Mesendoderm (in vitro differentiated cells): ENCODE measurements around the gene RCOR3.
"Not testable (repeated sequence)": the region's sequence is repeated elsewhere in the genome, so short reads cannot be mapped to it uniquely, and the experiment has no call there.

Experiments used
- DNase-seq: peaks from one replicate; pipeline ENCODE4 v3.0.0; 2013
- H2AK5ac ChIP-seq: 2 replicates; pipeline ENCODE4 v1.6.1; 2013; ENCODE audit warnings: low read length, inconsistent platforms
- H2BK120ac ChIP-seq: 2 replicates; pipeline ENCODE4 v1.6.1; 2013; ENCODE audit warnings: low read depth, mild to moderate bottlenecking, low read length, moderate library complexity, mixed read lengths
- H2BK15ac ChIP-seq: replicated peaks from 2 replicates; pipeline ENCODE4 v1.6.1; 2013; ENCODE audit warnings: low read depth, mild to moderate bottlenecking, moderate library complexity
- H2BK5ac ChIP-seq: 2 replicates; pipeline ENCODE4 v1.6.1; 2013; ENCODE audit warnings: low read length, inconsistent platforms
- H3K18ac ChIP-seq: 2 replicates; pipeline ENCODE4 v1.6.1; 2013; ENCODE audit warnings: mild to moderate bottlenecking, low read length, mixed read lengths
- H3K23ac ChIP-seq: one replicate; pipeline ENCODE4 v1.6.1; 2013; ENCODE audit warnings: low read length
- H3K27ac ChIP-seq: 2 replicates; pipeline ENCODE4 v1.5.1; 2013; ENCODE audit warnings: low read depth, mild to moderate bottlenecking, inconsistent platforms, low read length, moderate library complexity
- H3K27me3 ChIP-seq: 2 replicates; pipeline ENCODE4 v1.6.1; 2013; ENCODE audit warnings: low read length, control low read depth, mild to moderate bottlenecking, inconsistent platforms; ENCODE audit not compliant: insufficient read depth, poor library complexity
- H3K36me3 ChIP-seq: 2 replicates; pipeline ENCODE4 v1.6.1; 2013; ENCODE audit warnings: low read length, inconsistent platforms; ENCODE audit not compliant: control insufficient read depth, insufficient read depth
- H3K4ac ChIP-seq: one replicate; pipeline ENCODE4 v1.6.1; 2013; ENCODE audit warnings: low read depth, mild to moderate bottlenecking, low read length, moderate library complexity
- H3K4me1 ChIP-seq: 2 replicates; pipeline ENCODE4 v1.6.1; 2013; ENCODE audit warnings: low read depth, low read length, inconsistent platforms; ENCODE audit not compliant: control insufficient read depth
- H3K4me2 ChIP-seq: 2 replicates; pipeline ENCODE4 v1.6.1; 2013; ENCODE audit warnings: low read length
- H3K4me3 ChIP-seq: 2 replicates; pipeline ENCODE4 v1.5.1; 2013; ENCODE audit warnings: mild to moderate bottlenecking, low read length
- H3K56ac ChIP-seq: one replicate; pipeline ENCODE4 v1.6.1; 2013; ENCODE audit warnings: low read length
- H3K79me1 ChIP-seq: 2 replicates; pipeline ENCODE4 v1.6.1; 2013; ENCODE audit warnings: low read length, inconsistent platforms
- H3K79me2 ChIP-seq: 2 replicates; pipeline ENCODE4 v1.6.1; 2013; ENCODE audit warnings: mild to moderate bottlenecking, low read length; ENCODE audit not compliant: control insufficient read depth, insufficient read depth
- H3K9ac ChIP-seq: 2 replicates; pipeline ENCODE4 v1.6.1; 2013; ENCODE audit warnings: low read length, inconsistent platforms
- H4K5ac ChIP-seq: one replicate; pipeline ENCODE4 v1.6.1; 2013; ENCODE audit warnings: low read length
- H4K8ac ChIP-seq: one replicate; pipeline ENCODE4 v1.6.1; 2013; ENCODE audit warnings: low read depth, mild to moderate bottlenecking, control low read depth, low read length, moderate library complexity
- WGBS: extraction: QIAGEN DNeasy Blood & Tissue Kit; methylation state at CpG from one replicate; pipeline ENCODE4 v1.1.7; 2013; ENCODE audit warnings: low lambda C conversion rate, missing lambda C conversion rate; ENCODE audit not compliant: insufficient coverage; ENCODE audit errors: extremely low coverage; 5-methylcytosine and 5-hydroxymethylcytosine counted together

RCOR3 gene

DNA sequence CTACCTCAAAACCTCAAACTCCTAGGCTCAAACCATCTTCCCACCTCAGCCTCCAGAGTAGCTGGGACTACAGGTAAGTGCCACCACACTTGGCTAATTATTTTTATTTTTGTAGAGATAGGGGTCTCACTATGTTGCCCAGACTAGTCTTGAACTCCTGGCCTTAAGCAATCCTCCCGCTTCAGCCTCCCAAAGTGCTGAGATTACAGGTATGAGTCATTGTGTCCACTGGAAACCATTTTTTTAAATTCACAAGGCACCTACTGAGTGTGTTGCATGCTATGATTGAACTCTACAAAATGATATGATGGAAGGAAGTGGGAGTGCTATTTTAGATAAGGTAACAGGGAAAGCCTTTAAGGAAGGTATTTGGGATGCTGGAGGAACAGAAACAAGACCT, 41.8 kb upstream of the RCOR3 start:
- no peak overlapping the region for H3K4ac ChIP-seq

DNA sequence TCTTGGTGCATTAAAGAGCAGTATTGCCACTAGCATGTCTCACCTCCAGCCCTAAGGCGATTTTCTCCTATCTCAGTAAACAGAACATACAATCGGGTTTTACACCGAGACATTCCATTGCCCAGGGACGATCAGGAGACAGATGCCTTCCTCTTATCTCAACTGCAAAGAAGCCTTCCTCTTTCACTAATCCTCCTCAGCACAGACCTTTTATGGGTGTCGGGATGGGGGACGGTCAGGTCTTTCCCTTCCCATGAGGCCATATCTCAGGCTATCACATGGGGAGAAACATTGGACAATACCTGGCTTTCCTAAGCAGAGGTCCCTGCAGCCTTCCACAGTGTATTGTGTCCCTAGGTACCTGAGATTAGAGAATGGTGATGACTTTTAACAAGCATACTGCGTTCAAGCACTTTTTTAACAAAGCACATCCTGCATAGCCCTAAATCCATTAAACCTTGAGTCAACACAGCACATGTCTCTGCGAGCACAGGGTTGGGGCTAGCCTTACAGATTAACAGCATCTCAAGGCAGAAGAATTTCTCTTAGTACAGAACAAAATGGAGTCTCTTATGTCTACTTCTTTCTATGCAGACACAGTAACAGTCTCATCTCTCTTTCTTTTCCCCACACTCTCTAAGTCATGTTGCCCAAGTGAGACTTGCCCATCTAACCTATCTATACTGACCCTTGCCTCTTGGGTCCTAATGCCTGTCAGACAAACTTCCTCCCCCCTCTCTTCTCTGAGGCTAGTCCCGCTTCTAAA, 36.5 kb upstream of the RCOR3 start:
- not testable (repeated sequence) for H3K4me3 ChIP-seq, H2BK15ac ChIP-seq, H2BK120ac ChIP-seq, H3K36me3 ChIP-seq, H3K79me1 ChIP-seq, H4K5ac ChIP-seq, H3K4me1 ChIP-seq, H4K8ac ChIP-seq, H3K23ac ChIP-seq, H3K9ac ChIP-seq, H3K4me2 ChIP-seq, H2AK5ac ChIP-seq, H3K4ac ChIP-seq, H3K79me2 ChIP-seq, H3K27me3 ChIP-seq, H3K56ac ChIP-seq, H3K18ac ChIP-seq
- DNase-seq = peak; percentile 83
- H3K27ac ChIP-seq = peak overlapping the region; percentile 68
- peak overlapping the region; percentile 9 for H2BK5ac ChIP-seq
- no CpG with 5 or more reads among the region's 9 CpGs for WGBS

More for the DNA sequence above, 41.8 kb upstream of the RCOR3 start:
- H3K18ac ChIP-seq = no peak overlapping the region
- no peaks in the 10 kb centered on the region for H3K79me2 ChIP-seq
- no peak overlapping the region for H3K4me3 ChIP-seq
- no peak overlapping the region for H3K23ac ChIP-seq
- no peak overlapping the region for H2BK5ac ChIP-seq
- no peaks in the 10 kb centered on the region for H3K4me1 ChIP-seq
- H3K56ac ChIP-seq = no peak overlapping the region
- no peak overlapping the region for H2BK120ac ChIP-seq
- no peak overlapping the region for H3K4me2 ChIP-seq
- H2AK5ac ChIP-seq = no peak overlapping the region
- H3K9ac ChIP-seq = no peak overlapping the region
- H3K79me1 ChIP-seq = no peaks in the 10 kb centered on the region
- no peak overlapping the region for H3K27ac ChIP-seq
- no peak overlapping the region for H4K5ac ChIP-seq
- H3K36me3 ChIP-seq = no peaks in the 10 kb centered on the region
- DNase-seq = no peak
- H2BK15ac ChIP-seq = no peak overlapping the region
- no peak overlapping the region for H4K8ac ChIP-seq
- no peaks in the 10 kb centered on the region for H3K27me3 ChIP-seq
- no CpG with 5 or more reads among the region's 1 CpG for WGBS

DNA sequence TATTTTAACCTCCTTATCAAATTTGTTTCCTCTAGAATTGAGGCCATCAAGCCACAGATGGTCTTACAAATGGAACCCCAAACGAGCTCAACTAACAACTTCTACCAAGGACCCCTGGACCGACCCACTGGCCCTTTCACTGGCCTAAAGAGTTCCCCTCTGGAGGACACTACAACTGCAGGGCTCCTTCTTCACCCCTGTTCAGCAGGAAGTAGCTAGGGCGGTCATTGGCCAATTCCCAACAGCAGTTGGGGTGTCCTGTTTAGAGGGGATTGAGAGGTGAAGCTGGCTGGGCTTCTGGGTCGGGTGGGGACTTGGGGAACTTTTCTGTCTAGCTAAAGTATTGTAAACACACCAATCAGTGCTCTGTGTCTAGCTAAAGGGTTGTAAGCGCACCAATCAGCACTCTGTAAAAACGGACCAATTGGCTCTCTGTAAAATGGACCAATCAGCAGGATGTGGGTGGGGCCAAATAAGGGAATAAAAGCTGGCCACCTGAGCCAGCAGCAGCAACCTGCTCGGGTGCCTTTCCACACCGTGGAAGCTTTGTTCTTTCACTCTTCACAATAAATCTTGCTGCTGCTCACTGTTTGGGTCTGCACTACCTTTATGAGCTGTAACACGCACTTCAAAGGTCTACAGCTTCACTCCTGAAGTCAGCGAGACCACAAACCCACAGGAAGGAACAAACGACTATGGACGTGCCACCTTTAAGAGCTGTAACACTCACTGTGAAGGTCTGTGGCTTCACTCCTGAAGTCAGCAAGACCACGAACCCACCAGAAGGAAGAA, 30.4 kb upstream of the RCOR3 start:
- not testable (repeated sequence) for H3K27me3 ChIP-seq, H2AK5ac ChIP-seq, H3K27ac ChIP-seq, H3K4me1 ChIP-seq, H4K8ac ChIP-seq, H3K4me2 ChIP-seq, H2BK120ac ChIP-seq, H3K23ac ChIP-seq, H3K4ac ChIP-seq, H4K5ac ChIP-seq, H3K4me3 ChIP-seq, DNase-seq, H3K56ac ChIP-seq, H2BK5ac ChIP-seq, H3K79me2 ChIP-seq, H3K18ac ChIP-seq, H3K79me1 ChIP-seq, H2BK15ac ChIP-seq, H3K36me3 ChIP-seq, H3K9ac ChIP-seq
- no CpG with 5 or more reads among the region's 13 CpGs for WGBS

DNA sequence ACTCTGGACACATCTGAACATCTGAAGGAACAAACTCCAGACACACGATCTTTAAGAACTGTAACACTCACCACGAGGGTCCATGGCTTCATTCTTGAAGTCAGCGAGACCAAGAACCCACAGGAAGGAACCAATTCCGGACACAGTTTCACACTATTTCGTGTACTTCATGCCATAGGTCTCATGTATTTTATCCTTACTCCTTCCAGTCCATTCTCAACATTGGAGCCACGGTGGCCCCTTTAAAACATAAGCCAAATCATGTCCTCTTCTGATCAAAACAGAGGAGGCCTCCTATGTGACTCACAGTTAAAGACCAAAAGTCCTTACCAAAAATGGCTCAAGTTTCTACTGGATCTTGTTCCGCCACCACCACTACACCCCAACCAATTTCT, 29.8 kb upstream of the RCOR3 start:
- H4K8ac ChIP-seq = no peak overlapping the region
- H3K4me3 ChIP-seq = no peak overlapping the region
- no peak for DNase-seq
- no peak overlapping the region for H2BK5ac ChIP-seq
- no peaks in the 10 kb centered on the region for H3K27me3 ChIP-seq
- H2BK15ac ChIP-seq = no peak overlapping the region
- H2AK5ac ChIP-seq = no peak overlapping the region
- H3K23ac ChIP-seq = no peak overlapping the region
- no peak overlapping the region for H2BK120ac ChIP-seq
- H4K5ac ChIP-seq = no peak overlapping the region
- no peaks in the 10 kb centered on the region for H3K4me1 ChIP-seq
- H3K18ac ChIP-seq = no peak overlapping the region
- H3K9ac ChIP-seq = no peak overlapping the region
- H3K27ac ChIP-seq = no peak overlapping the region
- H3K79me1 ChIP-seq = no peaks in the 10 kb centered on the region
- H3K4ac ChIP-seq = no peak overlapping the region
- no CpG with 5 or more reads among the region's 7 CpGs for WGBS
- no peaks in the 10 kb centered on the region for H3K36me3 ChIP-seq
- no peak overlapping the region for H3K4me2 ChIP-seq
- H3K79me2 ChIP-seq = no peaks in the 10 kb centered on the region
- no peak overlapping the region for H3K56ac ChIP-seq

DNA sequence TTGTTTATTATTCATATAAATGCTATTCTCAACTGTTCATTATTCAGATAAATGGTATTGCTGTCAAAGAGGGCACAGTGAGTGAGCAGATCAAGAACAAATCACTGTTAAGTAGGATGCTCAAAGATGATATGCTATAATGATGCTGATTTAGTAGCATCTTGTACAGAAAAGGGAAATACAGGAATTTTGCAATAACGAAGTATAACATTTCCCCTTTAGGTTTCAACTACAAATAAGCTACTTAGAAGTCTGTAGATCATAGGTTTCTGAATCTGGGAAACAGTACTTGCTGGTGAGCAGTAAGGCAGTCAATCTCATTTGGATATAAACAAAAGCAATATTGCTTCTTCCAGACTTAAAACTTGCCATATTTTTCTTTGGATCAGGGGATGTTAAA, 27.3 kb upstream of the RCOR3 start:
- WGBS = no CpG with 5 or more reads among the region's 1 CpG
- H3K36me3 ChIP-seq = no peaks in the 10 kb centered on the region

More for the DNA sequence above, 27.3 kb upstream of the RCOR3 start:
- Histone ChIP-seq H3K4me2 (no peak overlapping the region), H4K8ac (no peak overlapping the region), H3K4me1 (no peaks in the 10 kb centered on the region), H3K9ac (no peak overlapping the region), H2AK5ac (no peak overlapping the region), H3K18ac (no peak overlapping the region), H3K4me3 (no peak overlapping the region), H3K27me3 (no peaks in the 10 kb centered on the region), H3K79me2 (no peaks in the 10 kb centered on the region), H3K27ac (no peak overlapping the region), H3K56ac (no peak overlapping the region), H4K5ac (no peak overlapping the region), H2BK120ac (no peak overlapping the region), H2BK5ac (no peak overlapping the region), H2BK15ac (no peak overlapping the region), H3K4ac (no peak overlapping the region), H3K23ac (no peak overlapping the region), H3K79me1 (no peaks in the 10 kb centered on the region)
- DNase-seq = no peak
